ENCODE data around the gene AMPD2. TPM values are rescaled to one million over a fixed set of nuclear protein-coding genes. Genes with fewer than 3 reads are reported as not detected.

The AMPD2 gene
- total RNA-seq, 2 donors from 2014 or later = 40.1 to 72.3 TPM

DNA sequence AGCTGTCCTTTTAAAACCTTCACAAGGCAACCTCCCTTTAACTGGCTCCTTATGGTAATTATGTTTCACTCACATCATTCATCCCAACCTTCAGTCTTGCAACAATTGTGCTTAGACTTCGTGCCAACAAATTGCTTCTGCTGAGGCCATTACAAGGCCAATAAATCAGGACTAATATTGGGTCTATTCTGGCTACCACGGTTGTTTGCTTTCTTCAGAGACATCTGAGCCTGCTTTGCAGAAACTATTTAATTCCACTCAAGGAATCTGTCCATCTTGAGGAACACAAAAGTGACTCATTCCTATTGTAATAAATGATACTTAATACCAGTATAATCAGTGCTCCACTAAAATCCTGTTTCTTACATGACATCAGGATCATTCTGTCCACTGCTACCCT, 33.7 kb downstream of the AMPD2 start:
- no peak for TF ChIP-seq POLR2AphosphoS5 (IDR thresholded peaks at IDR 0.05)
- TF ChIP-seq, protein P1, sequence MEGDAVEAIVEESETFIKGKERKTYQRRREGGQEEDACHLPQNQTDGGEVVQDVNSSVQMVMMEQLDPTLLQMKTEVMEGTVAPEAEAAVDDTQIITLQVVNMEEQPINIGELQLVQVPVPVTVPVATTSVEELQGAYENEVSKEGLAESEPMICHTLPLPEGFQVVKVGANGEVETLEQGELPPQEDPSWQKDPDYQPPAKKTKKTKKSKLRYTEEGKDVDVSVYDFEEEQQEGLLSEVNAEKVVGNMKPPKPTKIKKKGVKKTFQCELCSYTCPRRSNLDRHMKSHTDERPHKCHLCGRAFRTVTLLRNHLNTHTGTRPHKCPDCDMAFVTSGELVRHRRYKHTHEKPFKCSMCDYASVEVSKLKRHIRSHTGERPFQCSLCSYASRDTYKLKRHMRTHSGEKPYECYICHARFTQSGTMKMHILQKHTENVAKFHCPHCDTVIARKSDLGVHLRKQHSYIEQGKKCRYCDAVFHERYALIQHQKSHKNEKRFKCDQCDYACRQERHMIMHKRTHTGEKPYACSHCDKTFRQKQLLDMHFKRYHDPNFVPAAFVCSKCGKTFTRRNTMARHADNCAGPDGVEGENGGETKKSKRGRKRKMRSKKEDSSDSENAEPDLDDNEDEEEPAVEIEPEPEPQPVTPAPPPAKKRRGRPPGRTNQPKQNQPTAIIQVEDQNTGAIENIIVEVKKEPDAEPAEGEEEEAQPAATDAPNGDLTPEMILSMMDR (IDR thresholded peaks at IDR 0.05) = no peak
- TF ChIP-seq POLR2A (IDR thresholded peaks at IDR 0.05) = no peak
- DNase-seq (ENCODE audit: low spot score) = no peak
- no peak overlapping the region for H3K4me3 ChIP-seq
- WGBS = 27% methylated on average over 2 of the region's 2 CpGs
- H3K27ac ChIP-seq = no peak overlapping the region
- no peaks in the 10 kb centered on the region for H3K4me1 ChIP-seq (replicated peaks)
- intact Hi-C loops (cut with DNase I) = no loop called here
- H3K27me3 ChIP-seq (replicated peaks; ENCODE audit: insufficient read depth) = no peaks in the 10 kb centered on the region
- H3K36me3 ChIP-seq = no peaks in the 10 kb centered on the region
- no peaks in the 10 kb centered on the region for H3K9me3 ChIP-seq

DNA sequence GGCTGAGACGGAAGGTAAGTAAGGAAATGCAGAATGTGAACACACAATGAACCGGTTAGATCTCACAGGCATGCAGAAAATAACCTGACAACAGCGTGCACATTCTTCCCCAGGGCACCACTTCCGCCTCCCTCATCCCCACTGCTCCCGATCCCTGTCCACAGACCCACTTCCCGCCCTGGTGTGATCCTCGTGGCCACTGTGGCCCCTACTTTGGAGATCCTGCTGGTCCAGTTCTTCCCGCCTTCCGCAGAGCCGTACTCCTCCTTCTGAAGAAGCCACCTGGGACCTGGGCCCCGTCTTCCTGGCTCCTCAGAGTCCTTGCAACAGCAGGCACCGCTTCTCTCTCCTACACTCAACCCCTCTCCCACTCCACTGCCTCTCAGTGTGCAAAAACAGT, 34.9 kb downstream of the AMPD2 start:
- no peak overlapping the region for H3K4me3 ChIP-seq
- no peaks in the 10 kb centered on the region for H3K36me3 ChIP-seq
- H3K27me3 ChIP-seq (replicated peaks; ENCODE audit: insufficient read depth) = no peaks in the 10 kb centered on the region
- no peaks in the 10 kb centered on the region for H3K4me1 ChIP-seq (replicated peaks)
- intact Hi-C loops (cut with DNase I) = no loop called here
- H3K9me3 ChIP-seq = no peaks in the 10 kb centered on the region
- no peak for DNase-seq (ENCODE audit: low spot score)
- H3K27ac ChIP-seq = no peak overlapping the region
- 88% methylated on average over 12 of the region's 12 CpGs for WGBS
- TF ChIP-seq POLR2A (IDR thresholded peaks at IDR 0.05) = no peak

DNA sequence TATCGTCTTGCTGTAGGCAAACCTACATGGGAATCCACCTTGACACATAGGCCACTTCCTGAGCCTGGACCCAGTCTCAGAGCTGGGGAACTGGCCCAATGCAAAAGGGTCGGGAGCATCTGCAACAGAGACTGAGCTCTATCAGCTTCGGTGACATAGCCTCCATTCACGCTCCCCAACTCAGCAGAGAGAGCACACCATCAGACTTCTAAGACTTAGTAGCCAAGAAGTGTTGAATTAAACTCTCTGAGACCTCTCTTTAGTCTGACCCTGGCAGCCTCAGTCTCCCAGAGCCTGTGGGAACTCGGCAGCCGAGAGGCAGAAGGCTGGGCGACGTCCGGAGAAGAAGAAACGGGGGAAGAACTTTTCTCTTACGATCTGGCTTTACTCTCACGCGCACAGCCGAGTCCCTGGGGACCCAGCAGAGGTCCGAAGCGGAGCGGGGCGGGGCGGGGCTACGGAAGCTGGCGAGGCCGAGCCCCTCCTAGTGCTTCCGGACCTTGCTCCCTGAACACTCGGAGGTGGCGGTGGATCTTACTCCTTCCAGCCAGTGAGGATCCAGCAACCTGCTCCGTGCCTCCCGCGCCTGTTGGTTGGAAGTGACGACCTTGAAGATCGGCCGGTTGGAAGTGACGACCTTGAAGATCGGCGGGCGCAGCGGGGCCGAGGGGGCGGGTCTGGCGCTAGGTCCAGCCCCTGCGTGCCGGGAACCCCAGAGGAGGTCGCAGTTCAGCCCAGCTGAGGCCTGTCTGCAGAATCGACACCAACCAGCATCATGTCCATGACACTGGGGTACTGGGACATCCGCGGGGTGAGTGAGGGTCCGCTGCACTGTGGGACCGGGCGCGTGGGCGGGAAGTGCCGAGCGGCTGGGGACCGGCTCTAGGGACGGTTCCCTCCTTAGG, 36.2 kb downstream of the AMPD2 start, which contains the start of gene GSTM4:
GSTM4 (plus strand) TSS at position 485 of the 905 bp plus-strand sequence; CDS start at position 776, 291 bp downstream.
- intact Hi-C loops (cut with DNase I) = no loop called here
- Histone ChIP-seq H3K4me3 (peak within 1 kb of the TSS; percentile 59 to 68), H3K4me1 (replicated peaks) (no peaks in the 10 kb centered on the region), H3K36me3 (peaks cover 0 to 4% of the 10 kb centered on the region in 2 donors), H3K9me3 (no peaks in the 10 kb centered on the region), H3K27me3 (replicated peaks; ENCODE audit: insufficient read depth) (no peaks in the 10 kb centered on the region), H3K27ac (peak within 1 kb of the TSS; percentile 76 to 85)
- under 1% methylated on average over 37 of the region's 54 CpGs for WGBS
- TF ChIP-seq, protein P1 (IDR thresholded peaks at IDR 0.05) = peak in 1 of 4 experiments; percentile 9
- peak; percentile 75 for TF ChIP-seq POLR2AphosphoS5 (IDR thresholded peaks at IDR 0.05)
- peak; percentile 26 for TF ChIP-seq POLR2A (IDR thresholded peaks at IDR 0.05)
- DNase-seq (ENCODE audit: low spot score) = peak; percentile 78

DNA sequence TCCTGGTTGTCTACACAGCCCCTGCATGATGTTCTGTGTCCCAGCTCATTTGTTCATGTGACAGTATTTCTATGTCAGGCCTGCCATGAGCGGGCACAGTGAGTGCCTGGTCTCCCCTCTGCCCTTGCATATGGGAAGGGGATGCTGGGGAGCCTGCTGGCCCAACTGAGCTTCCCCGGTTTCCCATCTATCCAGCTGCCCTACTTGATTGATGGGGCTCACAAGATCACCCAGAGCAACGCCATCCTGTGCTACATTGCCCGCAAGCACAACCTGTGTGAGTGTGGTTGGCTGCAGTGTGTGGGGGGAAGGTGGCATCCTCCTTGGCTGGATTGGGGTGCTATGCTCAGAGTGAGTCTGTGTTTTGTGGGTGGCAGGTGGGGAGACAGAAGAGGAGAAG, 37.8 kb downstream of the AMPD2 start:
- no peak overlapping the region for H3K27ac ChIP-seq
- H3K27me3 ChIP-seq (replicated peaks; ENCODE audit: insufficient read depth) = no peaks in the 10 kb centered on the region
- H3K36me3 ChIP-seq = peaks cover 0 to 4% of the 10 kb centered on the region in 2 donors
- TF ChIP-seq, protein P1 (IDR thresholded peaks at IDR 0.05) = no peak
- TF ChIP-seq POLR2AphosphoS5 (IDR thresholded peaks at IDR 0.05) = no peak
- TF ChIP-seq POLR2A (IDR thresholded peaks at IDR 0.05) = no peak
- H3K4me1 ChIP-seq (replicated peaks) = no peaks in the 10 kb centered on the region
- H3K9me3 ChIP-seq = no peaks in the 10 kb centered on the region
- intact Hi-C loops (cut with DNase I) = no loop called here
- no peak for DNase-seq (ENCODE audit: low spot score)
- H3K4me3 ChIP-seq = no peak overlapping the region
- WGBS = 89% methylated on average over 3 of the region's 4 CpGs

DNA sequence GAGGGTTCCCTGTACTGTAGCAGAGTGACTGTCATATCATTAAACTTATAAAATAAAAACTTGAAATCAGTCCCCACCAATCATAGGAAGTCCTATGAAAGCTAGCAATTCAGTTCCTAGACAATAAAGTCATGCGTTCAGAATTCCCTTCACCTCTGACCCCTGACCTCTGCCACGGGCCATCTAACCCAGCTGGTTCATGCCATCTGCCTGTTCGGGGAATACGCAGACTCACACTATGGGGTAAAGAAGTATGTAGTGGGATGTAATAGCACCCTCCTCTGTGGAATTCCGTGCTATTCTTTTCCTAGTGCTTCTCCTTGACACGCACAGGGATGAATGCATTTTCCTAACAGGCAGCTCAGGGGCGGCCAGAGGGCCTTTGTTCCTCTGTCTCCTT, 38.3 kb downstream of the AMPD2 start:
- no peaks in the 10 kb centered on the region for H3K9me3 ChIP-seq
- H3K4me1 ChIP-seq (replicated peaks) = no peaks in the 10 kb centered on the region
- no peaks in the 10 kb centered on the region for H3K27me3 ChIP-seq (replicated peaks; ENCODE audit: insufficient read depth)
- DNase-seq (ENCODE audit: low spot score) = no peak
- H3K36me3 ChIP-seq = peaks cover 0 to 4% of the 10 kb centered on the region in 2 donors
- no peak overlapping the region for H3K27ac ChIP-seq
- intact Hi-C loops (cut with DNase I) = no loop called here
- no peak overlapping the region for H3K4me3 ChIP-seq
- WGBS = 73% methylated on average over 7 of the region's 7 CpGs
- TF ChIP-seq POLR2A (IDR thresholded peaks at IDR 0.05) (no peak), POLR2AphosphoS5 (IDR thresholded peaks at IDR 0.05) (no peak)
- TF ChIP-seq, protein P1 (IDR thresholded peaks at IDR 0.05) = no peak

All from prostate gland (tissue), 2 donors.